Measurements from ENCODE around the gene ATXN2.

ATXN2 gene

GRCh38 chr12:111453071-111453989, 145.8 kb downstream of the ATXN2 start:
- Histone ChIP-seq H3K9ac (ENCODE audit: low read length) (no peak overlapping the region), H3K4me2 (ENCODE audit: low read depth, low read length) (no peak overlapping the region), H3K27me3 (replicated peaks; ENCODE audit: insufficient read depth, low read length) (no peaks in the 10 kb centered on the region), H3K79me2 (ENCODE audit: low read length) (no peaks in the 10 kb centered on the region; the same call in 1 of the 2 replicates), H3K4me1 (ENCODE audit: low read length) (0 out of 2 replicates have a peak, but pooled peaks cover 6% of the 10 kb centered on the region), H3K9me3 (replicated peaks; ENCODE audit: insufficient read depth, low read length) (no peaks in the 10 kb centered on the region), H4K20me1 (ENCODE audit: insufficient read depth, low read length) (no peaks in the 10 kb centered on the region), H3K9me2 (replicated peaks; ENCODE audit: insufficient read depth, low read length) (no peaks in the 10 kb centered on the region), H3K36me3 (replicated peaks; ENCODE audit: insufficient read depth, low read length) (no peaks in the 10 kb centered on the region), H2AFZ (ENCODE audit: low read length) (no peak overlapping the region), H3K27ac (ENCODE audit: low read length) (no peak overlapping the region), H3F3A (ENCODE audit: insufficient read depth, low read length) (no peaks in the 10 kb centered on the region), H3K4me3 (ENCODE audit: low read length) (no peak overlapping the region)
- no peak for TF ChIP-seq EZH2 (optimal IDR thresholded peaks at IDR 0.05; ENCODE audit: low read depth, low read length)
- TF ChIP-seq CTCF (IDR thresholded peaks at IDR 0.05; ENCODE audit: low read length): no peak
- TF ChIP-seq EZH2phosphoT487 (IDR thresholded peaks at IDR 0.05; ENCODE audit: low read length): no peak
- no peak for DNase-seq

GRCh38 chr12:111451649-111452129, 147.4 kb downstream of the ATXN2 start:
- Histone ChIP-seq H3K9me2 (replicated peaks; ENCODE audit: insufficient read depth, low read length) (no peaks in the 10 kb centered on the region), H3K79me2 (ENCODE audit: low read length) (no peaks in the 10 kb centered on the region; the same call in 1 of the 2 replicates), H3K27ac (ENCODE audit: low read length) (no peak overlapping the region), H3K9ac (ENCODE audit: low read length) (no peak overlapping the region), H2AFZ (ENCODE audit: low read length) (no peak overlapping the region), H3K27me3 (replicated peaks; ENCODE audit: insufficient read depth, low read length) (no peaks in the 10 kb centered on the region), H3F3A (ENCODE audit: insufficient read depth, low read length) (no peaks in the 10 kb centered on the region), H4K20me1 (ENCODE audit: insufficient read depth, low read length) (no peaks in the 10 kb centered on the region), H3K4me1 (ENCODE audit: low read length) (0 out of 2 replicates have a peak, but pooled peaks cover 6% of the 10 kb centered on the region), H3K9me3 (replicated peaks; ENCODE audit: insufficient read depth, low read length) (no peaks in the 10 kb centered on the region), H3K4me2 (ENCODE audit: low read depth, low read length) (no peak overlapping the region), H3K4me3 (ENCODE audit: low read length) (no peak overlapping the region), H3K36me3 (replicated peaks; ENCODE audit: insufficient read depth, low read length) (no peaks in the 10 kb centered on the region)
- DNase-seq: peak; percentile 33
- no peak for TF ChIP-seq EZH2phosphoT487 (IDR thresholded peaks at IDR 0.05; ENCODE audit: low read length)
- TF ChIP-seq CTCF (IDR thresholded peaks at IDR 0.05; ENCODE audit: low read length): peak; percentile 58

- Histone ChIP-seq H3K4me3 (ENCODE audit: low read length) (no peak overlapping the region), H3K27ac (ENCODE audit: low read length) (no peak overlapping the region), H4K20me1 (ENCODE audit: insufficient read depth, low read length) (no peaks in the 10 kb centered on the region), H3K9ac (ENCODE audit: low read length) (no peak overlapping the region), H3K27me3 (replicated peaks; ENCODE audit: insufficient read depth, low read length) (no peaks in the 10 kb centered on the region), H3K9me2 (replicated peaks; ENCODE audit: insufficient read depth, low read length) (no peaks in the 10 kb centered on the region), H3K4me1 (ENCODE audit: low read length) (peaks cover 7% of the 10 kb centered on the region), H3F3A (ENCODE audit: insufficient read depth, low read length) (no peaks in the 10 kb centered on the region), H3K4me2 (ENCODE audit: low read depth, low read length) (no peak overlapping the region), H3K36me3 (replicated peaks; ENCODE audit: insufficient read depth, low read length) (no peaks in the 10 kb centered on the region), H3K79me2 (ENCODE audit: low read length) (no peaks in the 10 kb centered on the region; the same call in 1 of the 2 replicates), H3K9me3 (replicated peaks; ENCODE audit: insufficient read depth, low read length) (no peaks in the 10 kb centered on the region), H2AFZ (ENCODE audit: low read length) (no peak overlapping the region)
- DNase-seq: no peak
- TF ChIP-seq EZH2phosphoT487 (IDR thresholded peaks at IDR 0.05; ENCODE audit: low read length): no peak
- no peak for TF ChIP-seq CTCF (IDR thresholded peaks at IDR 0.05; ENCODE audit: low read length)
- TF ChIP-seq EZH2 (optimal IDR thresholded peaks at IDR 0.05; ENCODE audit: low read depth, low read length): no peak
Observed at GRCh38 chr12:111451232-111451631, 147.9 kb downstream of the ATXN2 start.

Data from MM.1S (cell line).